Measurements from ENCODE around the gene CRADD. TPM values are rescaled to one million over a fixed set of nuclear protein-coding genes. Genes with fewer than 3 reads are reported as not detected.

CRADD gene
- total RNA-seq, 1 donor from 2014 or later: 9.8 TPM

DNA sequence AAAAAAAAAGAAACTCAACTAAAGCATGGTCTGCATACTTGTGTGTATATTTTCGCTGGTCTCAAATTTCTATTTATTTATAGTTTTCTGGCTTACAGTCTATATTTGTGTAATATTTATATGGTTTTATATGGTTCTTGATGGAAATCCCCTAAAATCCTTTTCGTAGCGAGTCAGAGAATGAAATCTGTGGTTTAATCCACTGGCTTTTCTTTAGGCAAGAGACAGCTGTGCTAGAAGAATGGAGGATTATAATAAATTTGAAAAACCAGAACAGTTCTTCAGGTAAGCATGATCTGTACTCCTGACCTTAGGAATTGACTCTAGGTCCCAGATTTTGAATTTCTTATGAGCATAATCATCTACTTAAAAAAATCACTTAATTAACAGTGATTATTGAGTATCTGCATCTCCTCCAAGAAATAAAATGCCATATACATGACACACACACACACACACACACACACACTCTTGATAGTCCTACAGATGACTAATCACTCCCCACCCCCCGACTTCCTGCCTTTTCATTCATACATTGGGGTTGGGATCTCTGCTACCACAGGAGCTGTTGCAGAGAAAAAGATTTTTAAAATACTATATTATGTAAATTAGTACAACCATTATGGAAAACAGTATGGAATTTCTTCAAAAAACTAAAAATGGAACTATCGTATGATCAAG lies 113.4 kb downstream of the CRADD start:
- TF ChIP-seq, protein P1, sequence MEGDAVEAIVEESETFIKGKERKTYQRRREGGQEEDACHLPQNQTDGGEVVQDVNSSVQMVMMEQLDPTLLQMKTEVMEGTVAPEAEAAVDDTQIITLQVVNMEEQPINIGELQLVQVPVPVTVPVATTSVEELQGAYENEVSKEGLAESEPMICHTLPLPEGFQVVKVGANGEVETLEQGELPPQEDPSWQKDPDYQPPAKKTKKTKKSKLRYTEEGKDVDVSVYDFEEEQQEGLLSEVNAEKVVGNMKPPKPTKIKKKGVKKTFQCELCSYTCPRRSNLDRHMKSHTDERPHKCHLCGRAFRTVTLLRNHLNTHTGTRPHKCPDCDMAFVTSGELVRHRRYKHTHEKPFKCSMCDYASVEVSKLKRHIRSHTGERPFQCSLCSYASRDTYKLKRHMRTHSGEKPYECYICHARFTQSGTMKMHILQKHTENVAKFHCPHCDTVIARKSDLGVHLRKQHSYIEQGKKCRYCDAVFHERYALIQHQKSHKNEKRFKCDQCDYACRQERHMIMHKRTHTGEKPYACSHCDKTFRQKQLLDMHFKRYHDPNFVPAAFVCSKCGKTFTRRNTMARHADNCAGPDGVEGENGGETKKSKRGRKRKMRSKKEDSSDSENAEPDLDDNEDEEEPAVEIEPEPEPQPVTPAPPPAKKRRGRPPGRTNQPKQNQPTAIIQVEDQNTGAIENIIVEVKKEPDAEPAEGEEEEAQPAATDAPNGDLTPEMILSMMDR (conservative IDR thresholded peaks at IDR 0.05): no peak
- peaks cover 3% of the 10 kb centered on the region for H3K9me3 Mint-ChIP-seq
- no peaks in the 10 kb centered on the region for H3K27me3 Mint-ChIP-seq (ENCODE audit: low read depth)
- peaks cover 2% of the 10 kb centered on the region for H3K36me3 Mint-ChIP-seq (ENCODE audit: low read depth)
- H3K4me3 Mint-ChIP-seq: no peak overlapping the region
- H3K27ac Mint-ChIP-seq (ENCODE audit: unreplicated experiment): no peak overlapping the region
- DNase-seq (ENCODE audit: low read depth, low spot score): no peak
- H3K4me1 Mint-ChIP-seq: peaks cover 32% of the 10 kb centered on the region

DNA sequence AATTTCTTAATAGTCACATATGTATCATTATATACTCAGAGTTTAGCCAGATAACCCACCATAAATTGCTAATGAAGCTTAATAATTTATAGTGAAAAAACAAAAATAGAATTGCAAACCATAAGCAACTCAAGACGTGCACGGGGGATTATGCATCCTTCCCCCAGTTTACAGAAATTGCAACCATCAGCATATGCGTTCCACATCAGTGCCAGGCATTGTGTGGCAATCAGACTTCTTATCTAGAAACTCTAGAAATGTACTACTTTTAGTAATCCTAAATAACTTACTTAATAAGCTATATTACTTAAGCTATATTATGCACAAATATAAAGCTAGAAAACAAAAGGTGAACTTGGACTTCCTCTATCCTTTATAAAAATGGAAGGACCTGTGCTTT lies 115.8 kb downstream of the CRADD start:
- Mint-ChIP-seq H3K36me3 (ENCODE audit: low read depth) (peaks cover under 1% of the 10 kb centered on the region), H3K9me3 (peaks cover 3% of the 10 kb centered on the region), H3K27ac (ENCODE audit: unreplicated experiment) (no peak overlapping the region), H3K4me3 (no peak overlapping the region), H3K4me1 (peaks cover 19% of the 10 kb centered on the region), H3K27me3 (ENCODE audit: low read depth) (no peaks in the 10 kb centered on the region)
- TF ChIP-seq, protein P1 (conservative IDR thresholded peaks at IDR 0.05): no peak
- DNase-seq (ENCODE audit: low read depth, low spot score): no peak

DNA sequence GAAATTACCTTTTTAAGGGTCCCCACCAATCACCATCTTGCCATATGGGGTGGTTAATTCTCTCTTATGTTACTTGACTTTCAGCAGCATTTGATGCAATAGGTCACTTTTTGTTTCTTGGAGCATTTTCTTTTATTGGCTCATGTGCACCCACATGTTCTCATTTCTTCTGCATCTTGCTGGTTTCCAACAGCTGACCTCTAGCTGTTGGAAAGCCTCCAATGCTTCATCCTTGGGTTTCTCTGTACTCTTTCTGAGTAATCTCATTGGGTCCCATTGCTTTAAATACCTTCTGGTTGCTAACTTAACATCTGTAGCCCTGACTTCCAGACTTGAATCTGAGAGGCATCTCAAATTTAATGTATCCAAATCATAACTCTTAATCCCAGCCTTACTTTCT lies 116.8 kb downstream of the CRADD start:
- Mint-ChIP-seq H3K27me3 (ENCODE audit: low read depth) (no peaks in the 10 kb centered on the region), H3K36me3 (ENCODE audit: low read depth) (no peaks in the 10 kb centered on the region), H3K4me1 (peaks cover 19% of the 10 kb centered on the region), H3K4me3 (no peak overlapping the region), H3K9me3 (peaks cover 3% of the 10 kb centered on the region), H3K27ac (ENCODE audit: unreplicated experiment) (no peak overlapping the region)
- no peak for DNase-seq (ENCODE audit: low read depth, low spot score)
- TF ChIP-seq, protein P1 (conservative IDR thresholded peaks at IDR 0.05): no peak

DNA sequence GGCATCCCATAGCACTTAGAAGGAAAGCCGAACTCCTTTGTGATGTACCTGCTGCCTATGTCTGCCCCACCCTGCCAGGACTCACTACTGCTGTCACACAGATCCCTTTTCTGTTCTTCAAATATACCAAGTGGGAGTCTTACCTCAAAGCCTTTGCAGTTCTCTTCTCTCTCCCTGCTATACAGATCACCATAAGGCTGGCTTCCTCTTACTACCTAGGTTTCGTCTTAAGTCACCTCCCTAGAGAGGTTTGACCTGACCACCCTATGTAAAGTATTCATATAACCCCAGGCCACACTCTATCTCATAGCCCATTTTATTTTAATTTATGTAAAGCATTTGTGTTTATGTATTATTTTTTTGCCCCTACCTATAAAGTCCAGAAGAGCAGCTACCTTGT lies 117.6 kb downstream of the CRADD start:
- H3K27ac Mint-ChIP-seq (ENCODE audit: unreplicated experiment): no peak overlapping the region
- TF ChIP-seq, protein P1 (conservative IDR thresholded peaks at IDR 0.05): no peak

DNA sequence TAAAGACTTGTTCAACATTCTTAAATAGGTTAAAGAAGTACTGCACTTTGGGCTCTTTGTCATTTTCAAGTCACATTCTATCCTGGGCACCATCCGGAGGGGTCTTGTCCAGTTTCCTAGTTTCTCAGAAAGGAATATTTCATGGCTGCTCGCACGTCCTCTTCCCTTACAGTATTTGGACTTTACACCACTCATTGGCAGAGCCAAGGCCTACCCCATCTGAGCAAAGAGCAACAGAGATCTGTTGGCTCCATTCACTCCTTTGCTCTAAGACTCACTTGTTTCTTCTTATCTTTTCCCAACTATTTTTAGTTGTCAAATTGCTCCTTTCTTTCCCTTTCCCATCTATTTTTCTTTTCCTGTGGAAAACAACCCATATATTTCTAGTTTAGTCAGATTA lies 118.2 kb downstream of the CRADD start:
- no peaks in the 10 kb centered on the region for H3K36me3 Mint-ChIP-seq (ENCODE audit: low read depth)
- H3K4me3 Mint-ChIP-seq: no peak overlapping the region
- peaks cover 7% of the 10 kb centered on the region for H3K4me1 Mint-ChIP-seq
- no peak for DNase-seq (ENCODE audit: low read depth, low spot score)
- H3K27ac Mint-ChIP-seq (ENCODE audit: unreplicated experiment): no peak overlapping the region
- H3K27me3 Mint-ChIP-seq (ENCODE audit: low read depth): no peaks in the 10 kb centered on the region
- TF ChIP-seq, protein P1 (conservative IDR thresholded peaks at IDR 0.05): no peak
- peaks cover 3% of the 10 kb centered on the region for H3K9me3 Mint-ChIP-seq

More for the DNA sequence above, 117.6 kb downstream of the CRADD start:
- H3K36me3 Mint-ChIP-seq (ENCODE audit: low read depth): no peaks in the 10 kb centered on the region
- no peak overlapping the region for H3K4me3 Mint-ChIP-seq
- H3K27me3 Mint-ChIP-seq (ENCODE audit: low read depth): no peaks in the 10 kb centered on the region
- peaks cover 11% of the 10 kb centered on the region for H3K4me1 Mint-ChIP-seq
- no peak for DNase-seq (ENCODE audit: low read depth, low spot score)
- H3K9me3 Mint-ChIP-seq: peaks cover 3% of the 10 kb centered on the region
